ENCODE measurements around the gene GLDC.

The GLDC gene

DNA sequence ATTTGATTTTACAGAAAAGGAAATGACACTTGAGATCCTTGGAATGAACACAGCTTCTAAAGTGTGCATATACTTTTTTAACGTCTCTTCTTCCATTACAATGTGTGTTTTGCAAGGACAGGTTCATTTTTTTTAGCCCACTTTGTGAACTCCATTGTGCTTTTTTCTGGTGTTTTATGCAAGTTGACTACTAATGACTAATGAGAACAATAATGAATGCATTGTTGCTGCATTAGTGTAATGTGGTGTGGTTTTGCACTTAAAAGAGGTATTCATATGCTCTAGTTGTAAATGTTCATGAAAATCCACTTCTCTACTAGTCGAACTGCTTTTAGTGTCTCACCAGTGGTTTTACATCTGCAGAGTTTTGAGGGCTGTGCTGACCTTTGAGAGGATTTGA, 139.0 kb downstream of the GLDC start:
- DNase-seq (ENCODE audit: low read depth, low spot score): no peak

DNA sequence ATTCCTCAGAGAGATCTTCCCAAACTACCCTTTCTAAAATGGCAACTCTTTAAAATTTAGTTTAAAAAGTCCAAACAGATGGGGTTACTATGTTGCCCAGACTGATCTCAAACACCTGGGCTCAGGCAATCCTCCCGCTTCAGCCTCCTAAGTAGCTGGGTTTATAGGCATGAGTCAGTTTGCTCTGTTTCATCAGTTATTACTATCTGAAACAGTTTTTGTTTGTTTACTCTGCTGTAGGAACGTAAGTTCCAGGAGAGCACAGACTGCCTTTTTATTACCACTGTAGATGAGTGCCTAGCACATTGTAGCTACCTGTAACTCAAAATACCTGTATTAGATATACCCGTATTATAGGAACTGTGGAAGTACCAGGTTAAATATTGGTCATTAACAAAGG, 143.1 kb downstream of the GLDC start:
- DNase-seq (ENCODE audit: low read depth, low spot score): no peak

DNA sequence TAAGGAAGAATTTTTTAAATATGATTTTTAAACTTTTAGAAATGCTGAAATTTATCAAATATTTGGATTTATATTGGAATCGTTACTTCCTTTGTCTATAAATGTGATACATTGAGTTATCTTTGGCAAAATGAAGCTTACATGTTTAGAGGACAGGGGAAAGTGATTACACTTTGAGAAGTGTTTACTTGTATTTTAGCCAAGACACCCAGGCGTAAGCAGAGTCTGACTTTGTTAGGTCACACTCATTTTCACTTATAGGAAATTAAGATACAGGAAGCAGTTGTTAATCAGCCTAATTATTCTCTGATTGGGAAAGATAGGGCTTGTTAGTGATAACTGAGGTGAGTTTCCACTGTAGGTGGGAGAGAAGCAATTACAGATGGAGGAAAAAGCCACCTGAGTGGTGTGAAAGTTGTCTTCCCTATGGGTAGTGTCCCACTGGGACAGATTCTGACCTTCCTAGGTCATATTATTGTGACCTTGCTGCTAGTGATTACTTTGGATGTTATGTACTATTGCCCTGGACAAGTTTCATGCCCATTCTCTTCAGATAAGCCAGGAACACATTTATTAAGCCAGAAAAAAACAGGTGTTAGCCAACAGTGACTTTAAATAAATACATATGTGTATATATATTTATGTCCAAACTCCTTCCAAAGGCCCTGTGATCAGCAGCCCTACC, 143.9 kb downstream of the GLDC start:
- DNase-seq (ENCODE audit: low read depth, low spot score): no peak

DNA sequence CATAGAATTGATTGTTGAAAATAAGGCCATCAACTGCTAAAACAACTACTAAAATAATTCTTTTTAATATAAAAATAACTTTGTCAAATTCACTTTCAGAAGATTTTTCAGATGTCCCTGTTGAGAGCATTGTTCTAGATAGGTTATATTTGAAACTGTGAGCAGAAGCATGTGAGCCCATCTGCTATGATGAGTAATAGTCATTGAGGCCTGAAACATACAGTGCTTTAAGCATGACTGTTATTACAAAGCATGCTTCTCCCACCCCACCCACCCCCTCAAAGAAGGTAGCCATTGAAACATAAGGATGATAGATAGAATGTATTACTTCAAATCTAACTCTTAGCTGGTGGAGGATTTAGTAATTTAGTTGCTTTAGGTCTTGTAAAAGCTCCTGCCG, 146.5 kb downstream of the GLDC start:
- no peak for DNase-seq (ENCODE audit: low read depth, low spot score)

DNA sequence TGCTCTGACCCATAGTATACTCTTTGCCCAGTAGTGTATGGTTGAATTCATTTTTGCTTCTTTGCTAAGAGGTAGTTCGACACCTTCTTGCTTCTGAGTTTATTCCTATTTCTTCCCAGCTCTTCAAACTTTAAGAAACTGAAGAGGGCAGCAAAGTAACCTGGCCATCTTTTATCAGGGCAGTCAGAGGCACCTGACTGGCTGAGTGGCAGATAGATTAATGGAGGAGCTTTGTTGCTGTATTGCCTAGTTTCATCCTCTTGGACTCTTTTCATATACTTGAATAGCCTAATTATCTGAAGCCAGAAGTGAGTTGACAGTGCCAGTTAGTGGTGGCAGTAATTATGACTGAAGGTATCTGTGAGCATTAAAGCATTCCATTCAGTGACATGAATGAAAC, 150.1 kb downstream of the GLDC start:
- DNase-seq (ENCODE audit: low read depth, low spot score): no peak

DNA sequence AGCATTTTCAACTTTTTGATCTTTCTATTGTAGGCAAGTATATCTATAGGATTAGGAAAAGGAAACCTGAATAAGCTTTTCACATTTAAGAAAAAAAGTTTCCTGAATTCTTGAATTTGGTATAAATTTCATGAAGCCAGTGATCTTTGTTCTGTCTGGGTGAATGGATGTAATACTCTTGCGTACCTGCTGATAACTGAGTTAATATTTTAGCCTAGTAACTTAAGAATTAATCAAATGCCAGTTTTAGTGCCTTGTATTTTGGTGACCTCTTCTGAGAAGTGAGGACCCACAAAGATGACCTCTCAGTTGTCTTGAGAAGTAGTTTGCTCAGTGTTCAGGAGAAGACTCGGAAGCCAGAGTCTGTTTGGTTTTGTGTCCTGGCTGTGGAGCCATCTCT, 154.7 kb downstream of the GLDC start:
- DNase-seq (ENCODE audit: low read depth, low spot score): no peak

DNA sequence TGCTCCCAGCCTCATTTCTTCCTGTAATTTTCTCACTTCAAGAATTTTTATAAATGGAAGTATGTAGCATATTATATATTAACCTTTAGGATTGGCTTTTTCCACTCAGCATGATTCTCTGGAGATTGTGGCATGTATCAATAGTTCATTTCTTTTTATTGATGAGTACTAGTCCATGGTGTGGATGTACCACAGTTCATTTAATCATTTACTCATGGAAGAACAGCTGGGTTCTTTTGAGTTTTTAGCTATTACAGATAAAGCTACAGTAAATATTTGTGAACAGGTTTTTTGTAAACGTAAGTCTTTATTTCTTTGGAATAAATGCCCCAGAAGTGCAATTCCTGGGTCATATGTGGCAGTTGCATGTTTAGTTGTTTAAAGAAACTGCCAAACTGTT, 156.4 kb downstream of the GLDC start:
- no peak for DNase-seq (ENCODE audit: low read depth, low spot score)

DNA sequence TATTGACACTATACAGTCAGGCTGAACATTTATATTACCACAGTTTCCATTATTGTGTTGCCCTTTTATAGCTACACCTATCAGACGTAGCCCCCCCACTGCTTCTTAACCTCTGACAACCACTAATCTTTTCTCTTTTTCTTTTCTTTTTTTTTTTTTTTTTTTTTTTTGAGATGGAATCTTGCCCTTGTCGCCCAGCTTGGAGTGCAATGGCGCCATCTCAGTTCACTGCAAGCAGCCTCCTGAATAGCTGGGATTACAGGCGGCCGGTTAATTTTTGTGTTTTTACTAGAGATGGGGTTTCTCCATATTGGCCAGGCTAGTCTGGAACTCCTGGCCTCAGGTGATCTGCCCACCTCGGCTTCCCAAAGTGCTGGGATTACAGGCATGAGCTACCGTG, 157.1 kb downstream of the GLDC start:
- DNase-seq (ENCODE audit: low read depth, low spot score): no peak

DNA sequence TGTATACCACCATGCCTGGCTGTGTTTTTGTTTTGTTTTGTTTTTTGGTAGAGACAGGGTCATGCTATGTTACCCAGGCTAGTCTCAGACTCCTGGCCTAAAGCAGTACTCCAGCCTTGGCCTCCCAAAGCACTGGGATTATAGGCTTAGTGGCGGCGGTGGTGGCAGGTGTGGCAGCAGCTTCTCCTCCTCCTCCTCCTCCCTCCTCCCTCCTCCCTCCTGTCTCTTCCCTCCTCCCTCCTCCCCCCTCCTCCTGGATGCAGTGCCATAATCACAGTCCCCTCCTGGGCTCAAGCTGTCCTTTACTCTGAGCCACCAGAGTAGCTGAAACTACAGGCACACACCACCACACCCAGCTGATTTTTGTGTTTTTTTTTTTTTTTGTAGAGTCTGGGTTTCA, 161.3 kb downstream of the GLDC start:
- no peak for DNase-seq (ENCODE audit: low read depth, low spot score)
